GM12873 (cell line): ENCODE data around the gene PCNX2.

Experiments
- TF ChIP-seq, protein P1 (sequence below): IDR thresholded peaks from 2 replicates; pipeline ENCODE4 v1.5.1; 2012; ENCODE audit warnings: low read depth, mild to moderate bottlenecking, moderate library complexity, low read length, control low read depth; ENCODE audit not compliant: insufficient read depth; ENCODE audit errors: missing control alignments

PCNX2 gene

DNA sequence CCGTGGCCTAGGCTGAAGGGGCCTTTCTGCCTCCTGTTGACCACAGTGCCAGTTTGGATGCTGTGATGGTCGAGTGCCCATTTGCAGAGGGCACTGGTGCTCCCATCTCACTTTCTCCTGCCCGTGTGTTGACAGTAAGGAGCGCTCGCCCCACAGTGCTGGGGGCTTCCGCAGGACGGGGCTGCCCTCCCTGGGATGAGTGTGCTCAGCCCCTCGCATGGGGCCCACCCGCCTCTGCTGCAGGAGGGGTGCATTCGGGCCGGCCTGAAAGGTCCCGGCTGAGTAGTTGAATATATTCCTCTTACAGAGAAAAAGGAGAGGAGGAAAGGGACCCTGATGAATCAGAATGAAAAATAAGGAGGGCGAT lies 307.8 kb downstream of the PCNX2 start:
- TF ChIP-seq, protein P1, sequence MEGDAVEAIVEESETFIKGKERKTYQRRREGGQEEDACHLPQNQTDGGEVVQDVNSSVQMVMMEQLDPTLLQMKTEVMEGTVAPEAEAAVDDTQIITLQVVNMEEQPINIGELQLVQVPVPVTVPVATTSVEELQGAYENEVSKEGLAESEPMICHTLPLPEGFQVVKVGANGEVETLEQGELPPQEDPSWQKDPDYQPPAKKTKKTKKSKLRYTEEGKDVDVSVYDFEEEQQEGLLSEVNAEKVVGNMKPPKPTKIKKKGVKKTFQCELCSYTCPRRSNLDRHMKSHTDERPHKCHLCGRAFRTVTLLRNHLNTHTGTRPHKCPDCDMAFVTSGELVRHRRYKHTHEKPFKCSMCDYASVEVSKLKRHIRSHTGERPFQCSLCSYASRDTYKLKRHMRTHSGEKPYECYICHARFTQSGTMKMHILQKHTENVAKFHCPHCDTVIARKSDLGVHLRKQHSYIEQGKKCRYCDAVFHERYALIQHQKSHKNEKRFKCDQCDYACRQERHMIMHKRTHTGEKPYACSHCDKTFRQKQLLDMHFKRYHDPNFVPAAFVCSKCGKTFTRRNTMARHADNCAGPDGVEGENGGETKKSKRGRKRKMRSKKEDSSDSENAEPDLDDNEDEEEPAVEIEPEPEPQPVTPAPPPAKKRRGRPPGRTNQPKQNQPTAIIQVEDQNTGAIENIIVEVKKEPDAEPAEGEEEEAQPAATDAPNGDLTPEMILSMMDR, result no peak

DNA sequence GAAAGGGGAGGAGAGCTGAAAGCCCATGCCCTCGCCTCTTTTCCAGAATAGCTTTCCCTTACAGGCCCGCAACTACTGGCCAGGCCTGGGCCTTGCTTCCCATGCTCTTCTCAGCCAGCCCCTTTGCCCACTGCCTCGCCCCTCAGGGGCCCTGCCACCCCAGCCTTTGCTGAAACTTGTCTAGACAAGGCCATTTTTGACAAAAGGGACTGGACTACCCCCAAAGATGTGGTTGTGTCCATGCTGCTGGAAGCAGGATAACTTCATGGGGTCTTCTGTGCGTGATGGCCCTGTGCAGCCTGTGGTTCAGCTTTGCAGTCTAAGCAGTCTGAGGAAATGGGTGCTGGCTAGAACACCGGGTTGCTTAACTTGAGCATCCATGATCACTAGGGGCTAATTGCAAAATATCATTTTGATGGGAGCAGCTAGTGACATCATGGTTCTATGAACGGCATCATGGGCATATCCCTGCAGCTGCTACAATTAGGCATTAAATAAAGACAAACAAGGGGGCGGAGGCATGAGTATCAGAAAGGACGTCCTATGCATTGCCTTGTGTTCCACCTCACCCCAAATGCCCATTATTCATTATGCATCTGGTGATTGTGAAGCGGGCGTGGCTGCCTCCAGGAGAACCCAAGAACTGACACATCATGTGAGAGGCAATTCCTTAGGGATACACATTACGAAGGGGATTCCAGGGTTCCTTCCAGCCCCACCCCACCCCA lies 308.3 kb downstream of the PCNX2 start:
- TF ChIP-seq, protein P1, result no peak

DNA sequence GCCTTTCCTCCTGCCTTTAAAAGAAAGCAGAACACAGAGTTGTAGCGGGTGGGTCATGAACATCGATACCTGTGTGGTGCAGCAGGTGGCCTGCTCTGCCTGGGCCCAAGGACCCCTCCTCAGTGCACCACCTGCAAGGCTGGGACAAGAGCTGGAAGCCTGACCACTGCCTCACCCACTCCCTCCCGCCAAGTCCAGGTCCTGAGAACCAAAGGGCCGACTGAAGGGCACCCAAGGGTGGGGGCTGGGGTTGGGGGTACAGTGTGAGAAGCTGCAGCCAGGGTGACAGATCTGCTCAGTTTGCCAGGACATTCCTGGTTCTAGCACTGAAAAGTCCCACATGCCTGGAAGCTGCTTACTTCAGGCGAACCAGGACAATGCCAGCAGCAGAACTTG lies 309.0 kb downstream of the PCNX2 start:
- TF ChIP-seq, protein P1, result no peak

DNA sequence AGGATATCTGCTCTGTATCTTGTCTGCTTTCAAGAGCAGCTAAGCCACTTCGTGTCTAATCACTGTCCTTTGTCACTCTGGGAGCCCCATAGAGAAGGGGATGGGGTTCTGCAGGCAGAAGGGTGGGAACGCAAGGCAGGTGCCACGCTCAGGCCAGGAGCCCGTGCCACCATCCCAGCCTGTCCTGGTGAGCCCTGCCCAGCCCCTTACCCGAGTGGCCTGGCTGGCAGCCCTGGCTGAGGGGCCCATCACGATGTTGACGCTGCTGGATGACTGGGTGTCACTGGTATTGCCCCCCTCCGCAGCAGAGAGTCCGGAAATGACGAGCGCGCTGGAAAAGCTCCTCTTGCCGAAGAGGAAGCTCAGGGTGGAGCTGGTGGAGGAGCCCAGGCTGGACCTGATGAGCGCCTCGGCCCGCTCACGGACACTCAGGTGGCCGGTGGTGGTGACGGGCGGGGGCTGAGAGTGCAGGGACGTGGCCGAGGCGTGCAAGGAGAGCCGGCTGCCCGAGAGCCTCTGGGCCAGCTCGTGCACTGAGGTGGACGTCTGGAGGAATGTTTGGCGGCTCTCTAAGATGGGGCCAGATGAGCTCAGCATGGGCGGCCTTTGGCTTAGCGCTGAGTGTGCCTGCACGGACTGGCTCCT lies 309.5 kb downstream of the PCNX2 start:
- TF ChIP-seq, protein P1, result no peak

DNA sequence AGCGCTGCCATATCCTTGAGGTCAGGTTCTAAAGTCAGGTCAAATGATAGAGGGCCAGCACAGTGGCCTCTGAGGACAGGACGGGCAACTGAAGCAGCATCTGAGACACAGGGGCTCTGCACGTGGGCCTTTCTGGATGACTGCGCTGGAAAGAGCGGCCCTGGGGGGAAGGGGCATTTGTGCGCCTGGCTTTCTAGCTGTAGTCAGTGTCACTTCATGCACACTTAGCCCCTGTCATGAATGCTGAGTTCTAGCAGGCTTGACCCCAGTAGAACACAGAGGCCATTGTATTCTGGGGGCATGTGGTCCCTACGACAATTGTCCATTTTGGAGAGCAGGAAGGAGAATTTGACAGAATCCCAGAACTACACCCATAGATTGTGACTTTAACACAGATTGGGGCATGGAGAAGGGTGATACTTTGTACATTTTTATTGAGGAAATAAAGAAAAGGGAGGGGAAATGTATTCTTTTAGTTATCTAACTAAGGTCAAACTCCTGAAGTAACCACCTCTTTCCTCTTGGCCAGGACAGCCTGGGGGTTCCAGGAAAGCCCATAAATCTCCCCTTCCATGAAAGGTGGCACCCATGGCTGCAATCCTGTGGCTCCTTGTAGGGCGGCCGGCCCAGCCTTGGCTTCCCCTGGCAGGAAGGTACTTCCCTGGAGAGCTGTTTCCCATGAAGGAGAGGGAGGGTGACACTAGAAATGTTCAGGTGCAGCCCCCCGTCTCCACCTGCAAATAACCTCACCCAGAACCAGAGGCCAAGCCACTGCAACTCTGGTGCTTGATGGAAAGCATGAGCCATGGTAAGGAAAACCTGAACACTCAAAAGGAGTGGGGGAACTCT lies 310.7 kb downstream of the PCNX2 start:
- TF ChIP-seq, protein P1, result no peak

DNA sequence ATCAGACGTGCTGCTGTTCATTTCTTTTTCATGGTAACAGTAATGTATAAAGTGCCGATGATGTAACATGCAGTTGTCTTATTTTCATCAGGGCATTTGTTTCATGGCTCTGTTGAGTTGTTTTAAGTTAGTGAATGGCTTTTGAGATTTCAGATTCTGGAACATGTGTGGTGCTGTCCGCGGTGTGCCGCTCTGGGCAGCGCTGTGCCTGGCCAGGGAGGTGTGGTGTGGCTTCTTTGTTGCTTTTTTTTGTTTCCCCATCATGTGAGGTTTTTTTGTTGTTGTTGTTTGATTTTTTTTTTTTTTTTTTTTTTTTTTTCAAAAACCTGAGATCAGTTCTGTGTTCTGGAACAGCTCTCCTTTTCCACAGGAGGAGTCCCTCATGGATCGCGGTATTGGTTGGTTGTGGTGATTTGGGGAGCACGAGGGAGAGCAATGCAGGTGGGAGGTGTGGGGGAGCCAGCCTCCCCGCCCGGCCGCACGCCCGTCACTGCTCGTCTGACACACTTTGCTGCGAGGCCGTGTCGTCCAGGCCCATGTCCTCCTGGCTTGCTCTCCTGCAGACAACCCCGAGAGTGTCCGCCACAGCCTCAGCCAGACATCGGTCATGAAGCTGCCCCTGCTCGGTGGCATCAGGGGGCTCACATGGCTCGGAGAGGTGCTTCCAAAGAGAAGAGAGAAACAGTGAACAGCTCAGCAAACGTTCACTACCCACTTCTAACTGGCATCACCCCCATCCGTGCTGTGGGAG lies 311.5 kb downstream of the PCNX2 start:
- TF ChIP-seq, protein P1, result no peak
